HG03354 (cell line): Measurements from ENCODE around the gene RNF150.
A peak's percentile ranks its signal among the peaks of the same experiment; 100 is the strongest.

ENCODE experiments used
- ATAC-seq: cut with Tn5 transposase; IDR thresholded peaks from one replicate; pipeline ENCODE4 v1.9.1; 2021; ENCODE audit warnings: mild to moderate bottlenecking; ENCODE audit not compliant: unreplicated experiment, poor library complexity, severe bottlenecking

Gene RNF150

DNA sequence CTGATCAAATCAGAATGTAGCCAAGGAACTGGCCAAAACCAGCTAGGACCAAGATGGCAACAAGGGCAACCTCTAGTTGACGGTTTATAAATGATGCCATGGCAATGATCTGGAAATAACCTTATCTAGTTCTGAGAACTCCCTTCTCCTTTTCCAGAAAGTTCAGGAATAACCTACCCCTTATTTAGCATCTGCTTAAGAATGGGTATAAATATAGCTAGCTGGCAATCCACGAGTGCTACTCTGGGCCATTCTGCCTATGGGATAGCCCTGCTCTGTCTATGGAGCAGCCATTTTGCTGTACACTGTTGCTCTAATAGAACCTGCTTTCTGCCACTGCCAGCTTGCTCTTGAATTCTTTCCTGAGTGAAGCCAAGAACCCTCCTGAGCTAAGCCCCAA is 192.7 kb downstream of the RNF150 start:
- no peak for ATAC-seq

GRCh38 chr4:140937866-140938265 is 195.4 kb downstream of the RNF150 start:
- no peak for ATAC-seq

GRCh38 chr4:140935254-140935653 is 198.0 kb downstream of the RNF150 start:
- ATAC-seq, result no peak

DNA sequence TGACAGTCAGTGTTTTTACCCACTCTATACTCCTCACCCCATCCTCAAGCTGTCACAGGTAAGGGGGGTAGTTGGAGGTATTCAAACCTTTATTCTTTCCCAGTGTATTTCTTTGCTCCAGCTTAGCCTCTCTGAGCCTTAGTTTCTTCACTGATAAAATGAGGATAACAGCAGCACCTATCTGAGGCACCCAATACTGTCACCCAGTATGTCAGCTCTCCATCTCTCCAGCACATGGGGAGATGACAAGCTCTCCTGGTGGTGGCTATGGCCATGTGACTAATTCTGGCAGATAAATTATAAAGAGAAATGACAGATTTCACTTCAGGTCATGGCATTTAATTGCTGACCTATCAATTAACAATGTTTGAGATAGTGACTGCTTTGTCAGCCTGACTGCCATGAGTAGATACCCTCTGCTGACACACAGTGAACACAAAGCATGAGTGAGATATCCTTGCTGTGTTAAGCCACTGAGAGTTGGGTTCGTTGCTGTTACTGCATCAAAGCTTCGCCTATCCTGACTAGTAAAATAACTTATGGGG is 200.7 kb downstream of the RNF150 start:
- ATAC-seq, result no peak

DNA sequence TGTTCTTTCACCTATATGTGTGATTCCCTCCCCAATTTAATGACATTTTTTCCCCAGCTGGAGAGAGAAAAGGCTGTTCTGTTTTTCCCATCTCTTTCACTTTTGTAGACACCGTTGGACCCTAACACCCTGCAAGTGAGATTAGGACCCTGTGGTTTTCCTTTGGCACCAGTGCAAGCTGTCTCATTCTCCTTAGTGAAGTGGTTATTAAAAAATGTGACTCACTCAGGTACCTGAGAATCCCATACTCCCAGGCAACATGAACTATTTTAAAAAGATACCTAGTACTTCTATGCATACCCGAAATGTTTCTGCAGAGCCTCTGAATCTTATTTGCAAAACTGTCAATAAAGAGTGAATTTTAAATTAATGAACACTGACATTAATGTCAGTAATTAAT is 201.4 kb downstream of the RNF150 start:
- ATAC-seq, result no peak

DNA sequence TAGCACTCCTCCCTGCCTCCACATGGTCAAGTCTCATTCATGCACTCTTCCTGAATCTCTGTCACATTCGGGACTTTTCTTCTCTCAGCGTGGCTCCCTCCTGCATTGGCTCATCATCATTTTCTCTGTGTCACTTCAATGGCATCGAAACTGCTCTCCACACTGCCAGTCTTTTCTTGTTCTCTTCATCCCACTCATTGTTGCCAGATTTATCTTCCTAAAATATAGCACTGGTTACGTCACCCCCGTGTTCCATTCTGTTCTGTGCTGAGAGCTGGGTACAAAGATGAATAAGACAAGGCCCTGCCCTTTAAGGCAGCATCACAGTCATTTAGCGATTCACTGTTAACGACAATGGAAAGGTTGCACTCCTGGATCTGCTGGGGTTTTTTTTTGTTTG is 202.7 kb downstream of the RNF150 start:
- ATAC-seq, result no peak

DNA sequence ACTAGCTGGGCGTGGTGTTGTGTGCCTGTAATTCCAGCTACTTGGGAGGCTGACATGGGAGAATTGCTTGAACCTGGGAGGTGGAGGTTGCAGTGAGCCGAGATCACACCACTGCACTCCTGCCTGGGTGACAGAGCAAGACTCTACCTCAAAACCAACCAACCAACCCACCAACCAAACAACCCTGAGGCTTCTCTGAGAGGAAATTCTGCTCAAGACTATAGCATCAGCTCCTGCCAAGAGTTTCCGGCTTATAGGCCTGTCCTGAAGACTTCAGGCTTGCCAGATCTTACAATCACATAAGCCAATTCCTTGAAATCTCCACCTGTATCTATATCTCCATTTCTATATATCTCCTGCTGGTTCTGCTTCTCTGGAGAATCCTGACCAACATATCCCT is 203.3 kb downstream of the RNF150 start:
- ATAC-seq, result no peak

GRCh38 chr4:140928880-140929279 is 204.4 kb downstream of the RNF150 start:
- no peak for ATAC-seq

GRCh38 chr4:140926672-140927071 is 206.6 kb downstream of the RNF150 start:
- ATAC-seq, result no peak

GRCh38 chr4:140925417-140925816 is 207.9 kb downstream of the RNF150 start:
- no peak for ATAC-seq

- no peak for ATAC-seq
These were observed 208.4 kb downstream of the RNF150 start for GRCh38 chr4:140924761-140925392.

DNA sequence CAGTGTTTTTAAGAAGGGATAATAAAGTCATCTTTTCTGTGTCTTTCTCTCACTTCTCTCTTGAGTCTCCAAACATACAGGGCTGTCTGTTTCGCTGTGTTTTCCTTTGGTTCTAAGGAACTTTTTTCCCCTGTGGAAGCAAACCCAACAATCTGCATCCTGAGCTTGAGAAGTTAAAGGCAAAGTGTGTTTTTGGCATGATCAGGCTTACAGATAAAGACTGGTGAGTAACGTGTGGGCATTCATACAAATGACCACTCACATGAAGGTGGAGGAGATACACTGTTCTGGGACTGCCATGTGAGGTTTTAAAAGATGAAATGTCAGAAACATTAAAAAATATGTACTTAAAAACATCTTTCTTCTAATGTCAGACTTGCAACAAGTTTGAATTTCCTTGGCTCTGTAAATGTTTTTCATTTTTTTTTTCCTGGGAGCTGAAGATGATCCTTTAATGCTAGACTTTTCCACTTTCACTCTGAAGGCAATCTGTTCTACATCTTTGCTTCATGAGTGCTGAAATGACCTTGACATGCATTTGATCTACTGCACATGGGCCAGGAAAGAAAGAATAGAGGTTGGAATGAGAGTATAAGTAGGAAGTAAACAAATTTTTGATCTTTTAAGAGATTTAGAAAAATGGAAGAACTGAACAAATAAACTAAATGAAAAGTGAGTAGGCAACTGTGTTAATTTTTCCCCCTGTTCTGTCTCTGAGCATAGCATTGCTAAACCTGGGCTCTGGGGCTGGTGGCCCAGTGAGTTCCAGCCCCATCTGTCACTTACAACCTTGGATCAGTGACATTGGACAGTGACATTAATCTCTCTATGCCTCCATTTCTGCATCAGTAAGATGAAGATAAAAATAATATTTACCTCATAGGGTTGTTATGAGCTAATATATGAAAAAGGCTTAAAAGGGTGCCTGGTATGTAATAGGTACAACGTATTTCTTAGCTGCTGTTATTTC is 226.0 kb downstream of the RNF150 start:
- ATAC-seq, result no peak

GRCh38 chr4:140904904-140905303 is 228.4 kb downstream of the RNF150 start:
- ATAC-seq, result no peak

DNA sequence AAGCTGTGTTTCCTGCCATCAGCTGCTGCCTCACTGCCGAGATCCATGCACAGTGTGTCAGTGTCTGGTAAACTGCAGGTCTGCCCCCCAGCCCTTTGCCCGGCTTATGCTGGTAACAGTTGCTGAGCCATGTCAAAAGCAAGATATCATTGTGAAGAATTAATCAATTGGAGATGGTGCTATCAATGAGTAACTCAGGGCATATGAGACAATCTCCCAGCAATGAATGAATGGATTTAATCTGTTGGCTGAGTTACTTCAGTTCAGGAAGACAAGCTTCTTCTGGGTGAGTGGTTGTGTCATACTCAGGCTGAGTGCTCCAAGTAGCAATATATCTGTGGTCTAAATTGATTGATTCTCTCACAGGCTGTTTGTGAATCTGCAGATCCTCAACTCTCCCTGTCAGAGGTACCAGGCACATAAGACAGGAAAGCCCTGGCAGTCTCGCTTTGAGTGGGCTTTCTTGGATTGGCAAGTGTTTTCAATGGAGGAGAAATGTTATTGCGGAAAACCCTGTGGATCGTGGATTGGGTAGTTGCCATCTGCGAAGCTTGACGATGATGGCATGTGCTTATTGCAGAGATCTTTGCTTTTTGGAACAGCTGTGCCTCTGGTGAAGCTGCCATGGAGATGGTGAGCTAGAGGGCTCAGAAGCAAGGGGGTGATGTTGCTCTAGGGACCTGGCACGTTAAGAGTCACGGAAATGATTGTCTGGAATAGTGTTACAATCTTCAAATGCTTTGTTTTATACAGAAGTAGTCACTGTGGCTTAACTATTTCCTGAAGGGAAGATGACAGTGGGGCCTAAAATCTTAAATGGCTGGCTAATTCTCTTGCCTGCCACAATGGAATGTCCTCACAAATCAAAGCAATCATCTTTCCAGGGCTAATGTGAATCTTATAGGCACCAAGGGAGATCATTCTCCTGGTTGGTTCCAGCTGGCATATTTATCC is 229.5 kb downstream of the RNF150 start:
- no peak for ATAC-seq

GRCh38 chr4:140901736-140902336 is 231.4 kb downstream of the RNF150 start:
- ATAC-seq, result no peak

DNA sequence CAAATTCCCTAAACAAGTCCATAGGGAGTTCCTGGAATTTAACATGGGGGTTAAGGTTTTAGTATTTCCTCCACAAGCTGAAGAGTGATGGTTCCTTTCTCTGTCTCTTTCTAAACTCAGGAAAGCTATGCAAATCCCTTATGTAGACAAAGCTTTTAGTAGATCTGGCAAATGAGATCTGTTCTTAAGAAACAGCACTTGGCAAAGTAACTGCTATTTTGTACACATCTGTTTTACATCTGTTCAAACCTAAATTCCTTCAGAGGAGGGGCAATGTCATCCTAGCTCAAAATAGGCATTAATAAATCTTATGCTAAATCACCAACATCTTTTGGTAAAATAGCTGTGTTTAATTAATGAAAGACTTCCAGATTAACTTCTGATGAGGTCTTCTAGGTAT is 239.3 kb downstream of the RNF150 start:
- no peak for ATAC-seq

DNA sequence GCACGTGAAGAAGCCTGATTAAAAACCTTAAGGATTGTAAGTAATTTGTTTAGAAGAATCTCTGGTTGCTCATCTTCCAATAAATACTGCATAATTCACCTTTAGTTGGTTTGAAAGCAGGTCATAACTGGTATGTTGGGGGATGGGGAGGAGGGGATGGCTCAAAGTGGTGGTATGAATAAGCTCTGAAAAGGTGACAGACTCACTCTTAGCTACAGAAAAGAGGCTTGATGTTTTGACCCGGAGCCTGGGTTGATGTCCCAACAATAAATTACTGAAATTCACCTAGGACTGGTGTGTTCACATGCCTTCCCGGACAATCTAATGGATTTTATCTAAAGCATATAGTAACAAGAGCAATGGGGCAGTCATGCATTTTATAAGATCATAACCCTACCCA is 245.2 kb downstream of the RNF150 start:
- ATAC-seq, result no peak

DNA sequence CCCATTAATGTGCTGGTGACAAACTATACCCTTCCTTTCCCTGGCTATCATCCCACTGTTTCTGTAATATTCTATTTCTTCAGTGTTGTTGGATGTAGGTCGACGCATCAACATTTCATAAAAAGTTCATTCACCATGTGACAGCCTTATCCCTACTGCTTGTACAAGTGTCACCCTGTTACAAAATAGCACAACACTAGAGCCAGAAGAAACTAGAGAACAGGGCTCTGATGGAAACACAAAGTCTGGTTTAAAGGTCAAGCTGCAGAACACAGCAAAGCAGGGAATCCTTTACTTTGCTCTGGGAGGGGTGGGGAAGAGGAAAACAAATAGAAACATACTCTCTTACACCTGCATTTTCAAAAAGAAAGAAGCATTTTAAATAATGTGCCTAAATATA is 245.8 kb downstream of the RNF150 start:
- no peak for ATAC-seq

- ATAC-seq, result peak; percentile 96
These were observed 248.7 kb downstream of the RNF150 start for GRCh38 chr4:140884431-140885058.
